Neural cell (in vitro differentiated cells): ENCODE results near the gene NDUFS3. TPM values are rescaled to one million over a fixed set of nuclear protein-coding genes. Genes with fewer than 3 reads are reported as not detected.
"Not testable (repeated sequence)": the region's sequence is repeated elsewhere in the genome, so short reads cannot be mapped to it uniquely, and the experiment has no call there.

ENCODE experiments used
- H2AFZ ChIP-seq: fragments of 200-600, 300-800 bp; sonication (generic), shearing (Covaris generic); 2 replicates; pipeline ENCODE4 v1.6.0; 2014; ENCODE audit warnings: low read depth, mild to moderate bottlenecking, antibody characterized with exemption, low read length, moderate library complexity
- H3F3A ChIP-seq: fragments of 200-600 bp; shearing (Covaris generic); 2 replicates; pipeline ENCODE4 v1.6.1; 2016; ENCODE audit warnings: mild to moderate bottlenecking, moderate library complexity, mixed read lengths, antibody characterized with exemption, low read length; ENCODE audit not compliant: insufficient read depth, poor library complexity, severe bottlenecking
- H3K27ac ChIP-seq: fragments of 200-600, 300-800 bp; sonication (generic), shearing (Covaris generic); 2 replicates; pipeline ENCODE4 v1.5.1; 2014; ENCODE audit warnings: mild to moderate bottlenecking, low read length, moderate library complexity
- H3K27me3 ChIP-seq: fragments of 300-800, 200-600 bp; sonication (generic), shearing (Covaris generic); 2 replicates; pipeline ENCODE4 v1.6.0; 2014; ENCODE audit warnings: mild to moderate bottlenecking, low read depth, low read length, moderate library complexity; ENCODE audit not compliant: insufficient read depth
- H3K36me3 ChIP-seq: fragments of 300-800, 200-600 bp; sonication (generic), shearing (Covaris generic); 2 replicates; pipeline ENCODE4 v1.5.1; 2014; ENCODE audit warnings: mild to moderate bottlenecking, antibody characterized with exemption, low read length, moderate library complexity; ENCODE audit not compliant: insufficient read depth
- H3K4me2 ChIP-seq: fragments of 300-800, 200-600 bp; sonication (generic), shearing (Covaris generic); 2 replicates; pipeline ENCODE4 v1.6.0; 2014; ENCODE audit warnings: mild to moderate bottlenecking, low read length
- H3K4me3 ChIP-seq: fragments of 300-800, 200-600 bp; sonication (generic), shearing (Covaris generic); 2 replicates; pipeline ENCODE4 v1.5.1; 2014; ENCODE audit warnings: mild to moderate bottlenecking, low read length, moderate library complexity
- H3K79me2 ChIP-seq: fragments of 200-600 bp; shearing (Covaris generic); replicated peaks from 2 replicates; pipeline ENCODE4 v1.6.0; 2014; ENCODE audit warnings: mild to moderate bottlenecking, low read length, moderate library complexity; ENCODE audit not compliant: insufficient read depth
- H3K9ac ChIP-seq: fragments of 300-800, 200-600 bp; sonication (generic), shearing (Covaris generic); 2 replicates; pipeline ENCODE4 v1.6.1; 2016; ENCODE audit warnings: mild to moderate bottlenecking, low read length, mixed read lengths
- H3K9me2 ChIP-seq: fragments of 200-600 bp; shearing (Covaris generic); 2 replicates; pipeline ENCODE4 v1.6.1; 2016; ENCODE audit warnings: mild to moderate bottlenecking, low read length, mixed read lengths; ENCODE audit not compliant: insufficient read depth
- H3K9me3 ChIP-seq: fragments of 200-600, 300-800 bp; sonication (generic), shearing (Covaris generic); 2 replicates; pipeline ENCODE4 v1.6.1; 2016; ENCODE audit warnings: mild to moderate bottlenecking, mixed run types, low read length, moderate library complexity, mixed read lengths
- H4K20me1 ChIP-seq: fragments of 200-600 bp; shearing (Covaris generic); 2 replicates; pipeline ENCODE4 v1.6.1; 2016; ENCODE audit warnings: mild to moderate bottlenecking, mixed run types; ENCODE audit not compliant: insufficient read depth
- EP300 ChIP-seq: fragments of 450-650 bp; conservative IDR thresholded peaks from 2 replicates; pipeline ENCODE4 v1.6.1; 2014; ENCODE audit warnings: antibody characterized with exemption, mild to moderate bottlenecking, moderate library complexity; ENCODE audit not compliant: poor library complexity, severe bottlenecking
- EZH2 ChIP-seq: fragments of 200-600, 300-800 bp; shearing (Covaris generic), sonication (generic); IDR thresholded peaks from 2 replicates; pipeline ENCODE4 v1.6.1; 2014; ENCODE audit warnings: antibody characterized with exemption, low read length, borderline replicate concordance, mild to moderate bottlenecking; ENCODE audit not compliant: insufficient read depth, poor library complexity, severe bottlenecking
- MXI1 ChIP-seq: fragments of 450-650 bp; conservative IDR thresholded peaks from 2 replicates; pipeline ENCODE4 v1.6.1; 2014; ENCODE audit warnings: antibody characterized with exemption, mild to moderate bottlenecking; ENCODE audit not compliant: poor library complexity, severe bottlenecking
- POLR2AphosphoS5 ChIP-seq: IDR thresholded peaks from 2 replicates; pipeline ENCODE4 v1.6.1; 2012
- RAD21 ChIP-seq: fragments of 450-650 bp; conservative IDR thresholded peaks from 2 replicates; pipeline ENCODE4 v1.6.1; 2014; ENCODE audit warnings: antibody characterized with exemption, mild to moderate bottlenecking, moderate library complexity
- SMC3 ChIP-seq: fragments of 450-650 bp; conservative IDR thresholded peaks from 2 replicates; pipeline ENCODE4 v1.6.1; 2014; ENCODE audit warnings: antibody characterized with exemption, mild to moderate bottlenecking, moderate library complexity; ENCODE audit not compliant: poor library complexity
- TAF1 ChIP-seq: IDR thresholded peaks from 2 replicates; pipeline ENCODE4 v1.6.1; 2012; ENCODE audit warnings: low read depth
- polyA plus RNA-seq: library from polyadenylated mRNA; depleted of rRNA; stranded (reverse); fragments of >200 nt; gene quantifications from 2 replicates; pipeline ENCODE4 v1.2.3, GENCODE V29; 2014
- TF ChIP-seq, protein P1 (sequence below): IDR thresholded peaks from 2 replicates; pipeline ENCODE4 v1.6.1; 2012; ENCODE audit warnings: borderline replicate concordance
- TF ChIP-seq, protein P2 (sequence below): fragments of 450-650 bp; IDR thresholded peaks from 2 replicates; pipeline ENCODE4 v1.5.1; 2014; ENCODE audit warnings: antibody characterized with exemption, mild to moderate bottlenecking, moderate library complexity; ENCODE audit not compliant: poor library complexity, severe bottlenecking

Gene NDUFS3
- polyA plus RNA-seq, 1 donor from 2014 or later, result 186 TPM

DNA sequence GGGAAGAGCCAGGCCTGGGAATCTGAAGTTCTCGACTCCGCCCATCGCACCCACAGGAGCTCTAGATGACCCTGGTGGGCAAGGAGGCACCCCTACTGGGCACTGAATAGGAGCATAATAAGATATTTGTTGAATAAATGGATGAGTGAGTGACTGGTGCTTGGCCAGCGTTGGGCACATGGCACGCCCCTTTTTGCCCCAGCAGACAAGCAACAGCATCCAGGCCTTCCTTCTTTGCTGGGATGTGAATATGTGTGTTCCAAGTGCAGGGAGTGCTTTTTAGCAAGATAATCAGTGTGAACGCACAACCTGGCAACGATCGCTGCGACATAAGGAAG, 25.5 kb upstream of the NDUFS3 start:
- no peaks in the 10 kb centered on the region for H3K36me3 ChIP-seq
- H3K4me2 ChIP-seq, result peak overlapping the region; percentile 22
- TF ChIP-seq, protein P1, sequence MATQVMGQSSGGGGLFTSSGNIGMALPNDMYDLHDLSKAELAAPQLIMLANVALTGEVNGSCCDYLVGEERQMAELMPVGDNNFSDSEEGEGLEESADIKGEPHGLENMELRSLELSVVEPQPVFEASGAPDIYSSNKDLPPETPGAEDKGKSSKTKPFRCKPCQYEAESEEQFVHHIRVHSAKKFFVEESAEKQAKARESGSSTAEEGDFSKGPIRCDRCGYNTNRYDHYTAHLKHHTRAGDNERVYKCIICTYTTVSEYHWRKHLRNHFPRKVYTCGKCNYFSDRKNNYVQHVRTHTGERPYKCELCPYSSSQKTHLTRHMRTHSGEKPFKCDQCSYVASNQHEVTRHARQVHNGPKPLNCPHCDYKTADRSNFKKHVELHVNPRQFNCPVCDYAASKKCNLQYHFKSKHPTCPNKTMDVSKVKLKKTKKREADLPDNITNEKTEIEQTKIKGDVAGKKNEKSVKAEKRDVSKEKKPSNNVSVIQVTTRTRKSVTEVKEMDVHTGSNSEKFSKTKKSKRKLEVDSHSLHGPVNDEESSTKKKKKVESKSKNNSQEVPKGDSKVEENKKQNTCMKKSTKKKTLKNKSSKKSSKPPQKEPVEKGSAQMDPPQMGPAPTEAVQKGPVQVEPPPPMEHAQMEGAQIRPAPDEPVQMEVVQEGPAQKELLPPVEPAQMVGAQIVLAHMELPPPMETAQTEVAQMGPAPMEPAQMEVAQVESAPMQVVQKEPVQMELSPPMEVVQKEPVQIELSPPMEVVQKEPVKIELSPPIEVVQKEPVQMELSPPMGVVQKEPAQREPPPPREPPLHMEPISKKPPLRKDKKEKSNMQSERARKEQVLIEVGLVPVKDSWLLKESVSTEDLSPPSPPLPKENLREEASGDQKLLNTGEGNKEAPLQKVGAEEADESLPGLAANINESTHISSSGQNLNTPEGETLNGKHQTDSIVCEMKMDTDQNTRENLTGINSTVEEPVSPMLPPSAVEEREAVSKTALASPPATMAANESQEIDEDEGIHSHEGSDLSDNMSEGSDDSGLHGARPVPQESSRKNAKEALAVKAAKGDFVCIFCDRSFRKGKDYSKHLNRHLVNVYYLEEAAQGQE, result no peak
- peak; percentile 12 for TF ChIP-seq RAD21
- peak; percentile 23 for TF ChIP-seq EP300
- TF ChIP-seq, protein P2, sequence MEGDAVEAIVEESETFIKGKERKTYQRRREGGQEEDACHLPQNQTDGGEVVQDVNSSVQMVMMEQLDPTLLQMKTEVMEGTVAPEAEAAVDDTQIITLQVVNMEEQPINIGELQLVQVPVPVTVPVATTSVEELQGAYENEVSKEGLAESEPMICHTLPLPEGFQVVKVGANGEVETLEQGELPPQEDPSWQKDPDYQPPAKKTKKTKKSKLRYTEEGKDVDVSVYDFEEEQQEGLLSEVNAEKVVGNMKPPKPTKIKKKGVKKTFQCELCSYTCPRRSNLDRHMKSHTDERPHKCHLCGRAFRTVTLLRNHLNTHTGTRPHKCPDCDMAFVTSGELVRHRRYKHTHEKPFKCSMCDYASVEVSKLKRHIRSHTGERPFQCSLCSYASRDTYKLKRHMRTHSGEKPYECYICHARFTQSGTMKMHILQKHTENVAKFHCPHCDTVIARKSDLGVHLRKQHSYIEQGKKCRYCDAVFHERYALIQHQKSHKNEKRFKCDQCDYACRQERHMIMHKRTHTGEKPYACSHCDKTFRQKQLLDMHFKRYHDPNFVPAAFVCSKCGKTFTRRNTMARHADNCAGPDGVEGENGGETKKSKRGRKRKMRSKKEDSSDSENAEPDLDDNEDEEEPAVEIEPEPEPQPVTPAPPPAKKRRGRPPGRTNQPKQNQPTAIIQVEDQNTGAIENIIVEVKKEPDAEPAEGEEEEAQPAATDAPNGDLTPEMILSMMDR, result no peak
- no peak for TF ChIP-seq TAF1
- TF ChIP-seq MXI1, result no peak
- TF ChIP-seq POLR2AphosphoS5, result no peak
- peak; percentile 36 for TF ChIP-seq SMC3
- no peaks in the 10 kb centered on the region for H3K9me2 ChIP-seq
- no peaks in the 10 kb centered on the region for H3K27me3 ChIP-seq
- peak overlapping the region; percentile 94 for H3K4me3 ChIP-seq
- H3K79me2 ChIP-seq, result peaks cover 42% of the 10 kb centered on the region
- peak overlapping the region; percentile 76 for H3K9ac ChIP-seq
- peak overlapping the region; percentile 92 for H2AFZ ChIP-seq
- H3K27ac ChIP-seq, result peak overlapping the region; percentile 87
- H3F3A ChIP-seq, result no peaks in the 10 kb centered on the region
- no peaks in the 10 kb centered on the region for H3K9me3 ChIP-seq
- no peaks in the 10 kb centered on the region for H4K20me1 ChIP-seq

DNA sequence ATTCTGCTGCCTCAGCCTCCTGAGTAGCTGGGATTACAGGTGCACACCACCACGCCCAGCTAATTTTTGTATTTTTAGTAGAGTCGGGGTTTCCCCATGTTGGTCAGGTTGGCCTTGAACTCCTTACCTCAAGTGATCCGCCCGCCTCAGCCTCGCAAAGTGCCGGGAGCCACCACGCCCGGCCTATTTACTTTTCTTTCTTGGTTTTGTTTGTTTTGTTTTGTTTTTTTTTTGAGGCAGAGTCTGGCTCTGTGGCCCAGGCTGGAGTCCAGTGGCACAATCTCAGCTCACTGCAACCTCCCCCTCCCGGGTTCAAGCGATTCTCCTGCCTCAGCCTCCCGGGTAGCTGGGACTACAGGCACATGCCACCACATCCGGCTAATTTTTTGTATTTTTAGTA, 21.9 kb upstream of the NDUFS3 start:
- H3K27me3 ChIP-seq, H3K4me3 ChIP-seq, H3K36me3 ChIP-seq, H3K4me2 ChIP-seq, H3K27ac ChIP-seq, H3K9me3 ChIP-seq, H3K9me2 ChIP-seq, H4K20me1 ChIP-seq, H3F3A ChIP-seq, H3K9ac ChIP-seq, H3K79me2 ChIP-seq, H2AFZ ChIP-seq: not testable (repeated sequence)

DNA sequence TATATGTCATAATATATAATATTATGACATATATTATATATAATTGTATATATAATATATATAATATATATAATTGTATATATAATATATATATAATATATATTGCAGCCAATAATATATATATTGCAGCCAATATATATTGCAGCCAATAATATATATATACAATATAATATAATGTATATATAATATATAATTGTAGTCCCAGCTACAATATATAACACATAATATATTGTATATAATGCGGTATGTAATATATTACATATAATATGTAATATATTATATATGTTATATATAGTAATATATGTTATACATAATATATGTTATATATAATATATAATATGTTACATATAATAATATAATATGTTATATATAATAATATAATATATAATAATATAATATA, 20.2 kb upstream of the NDUFS3 start:
- H3K9me2 ChIP-seq, result no peaks in the 10 kb centered on the region
- no peaks in the 10 kb centered on the region for H3K79me2 ChIP-seq
- no peak overlapping the region for H2AFZ ChIP-seq
- H3K27ac ChIP-seq, result no peak overlapping the region
- H3K4me2 ChIP-seq, result no peak overlapping the region
- no peaks in the 10 kb centered on the region for H3K9me3 ChIP-seq
- no peaks in the 10 kb centered on the region for H3F3A ChIP-seq
- no peak overlapping the region for H3K4me3 ChIP-seq
- TF ChIP-seq, protein P2, result no peak
- TF ChIP-seq MXI1 (no peak), EZH2 (no peak), EP300 (no peak), TAF1 (no peak), SMC3 (no peak), RAD21 (no peak), POLR2AphosphoS5 (no peak)
- TF ChIP-seq, protein P1, result no peak
- no peak overlapping the region for H3K9ac ChIP-seq
- no peaks in the 10 kb centered on the region for H4K20me1 ChIP-seq
- no peaks in the 10 kb centered on the region for H3K36me3 ChIP-seq
- no peaks in the 10 kb centered on the region for H3K27me3 ChIP-seq
